DND-41 (cell line): ENCODE data around the gene DPY19L1.
"Not testable (repeated sequence)": the region's sequence is repeated elsewhere in the genome, so short reads cannot be mapped to it uniquely, and the experiment has no call there.

Experiments
- ATAC-seq: fragments of 200-7000 bp; cut with Tn5 transposase; 3 replicates; pipeline ENCODE4 v1.9.1; 2021; ENCODE audit warnings: low read depth; ENCODE audit not compliant: insufficient read depth
- DNase-seq: peaks from one replicate; pipeline ENCODE4 v3.0.0-alpha.2; 2020
- H2AFZ ChIP-seq: 2 replicates; pipeline ENCODE4 v1.6.0; 2012; ENCODE audit warnings: low read depth, low read length
- H3K27ac ChIP-seq: 2 replicates; pipeline ENCODE4 v1.5.1; 2012; ENCODE audit warnings: low read length, inconsistent platforms
- H3K27me3 ChIP-seq: fragments of 200-600 bp; sonication (generic); 2 replicates; pipeline ENCODE4 v1.6.0; 2012; ENCODE audit warnings: low read length, mild to moderate bottlenecking, inconsistent platforms; ENCODE audit not compliant: insufficient read depth, poor library complexity
- H3K36me3 ChIP-seq: 2 replicates; pipeline ENCODE4 v1.5.1; 2012; ENCODE audit warnings: low read length, inconsistent platforms; ENCODE audit not compliant: insufficient read depth
- H3K4me1 ChIP-seq: 2 replicates; pipeline ENCODE4 v1.5.1; 2012; ENCODE audit warnings: mild to moderate bottlenecking, low read length; ENCODE audit not compliant: insufficient read depth
- H3K4me2 ChIP-seq: 2 replicates; pipeline ENCODE4 v1.6.0; 2012; ENCODE audit warnings: mild to moderate bottlenecking, moderate library complexity, low read length, inconsistent platforms; ENCODE audit not compliant: insufficient read depth
- H3K4me3 ChIP-seq, 2 experiments: fragments of 200-600 bp in 1 of 2; shearing (Covaris generic) in 1 of 2; 2 replicates each; pipeline ENCODE4 v1.5.1; 2012 to 2016; ENCODE audit warnings: inconsistent platforms in 2 of 2, low read length in 2 of 2, mild to moderate bottlenecking in 2 of 2, low read depth in 1 of 2, moderate library complexity in 1 of 2
- H3K79me2 ChIP-seq: 2 replicates; pipeline ENCODE4 v1.6.0; 2012; ENCODE audit warnings: low read length, inconsistent platforms; ENCODE audit not compliant: insufficient read depth
- H3K9ac ChIP-seq: 2 replicates; pipeline ENCODE4 v1.6.0; 2012; ENCODE audit warnings: low read depth, mild to moderate bottlenecking, inconsistent platforms, low read length, moderate library complexity
- H3K9me3 ChIP-seq: 2 replicates; pipeline ENCODE4 v1.5.1; 2012; ENCODE audit warnings: low read length, moderate library complexity, mild to moderate bottlenecking, inconsistent platforms; ENCODE audit not compliant: insufficient read depth, severe bottlenecking
- H4K20me1 ChIP-seq: 2 replicates; pipeline ENCODE4 v1.6.0; 2012; ENCODE audit warnings: low read length; ENCODE audit not compliant: insufficient read depth
- EZH2 ChIP-seq: IDR thresholded peaks from 3 replicates; pipeline ENCODE4 v1.6.1; 2012; ENCODE audit warnings: borderline replicate concordance, low read depth, mild to moderate bottlenecking, moderate library complexity, low read length, inconsistent platforms; ENCODE audit not compliant: severe bottlenecking
- TF ChIP-seq, protein P1 (sequence below): IDR thresholded peaks from 2 replicates; pipeline ENCODE4 v1.5.1; 2012; ENCODE audit warnings: borderline replicate concordance, low read length, moderate library complexity, mild to moderate bottlenecking; ENCODE audit not compliant: poor library complexity, severe bottlenecking; ENCODE audit errors: extremely low read depth

DPY19L1 gene

DNA sequence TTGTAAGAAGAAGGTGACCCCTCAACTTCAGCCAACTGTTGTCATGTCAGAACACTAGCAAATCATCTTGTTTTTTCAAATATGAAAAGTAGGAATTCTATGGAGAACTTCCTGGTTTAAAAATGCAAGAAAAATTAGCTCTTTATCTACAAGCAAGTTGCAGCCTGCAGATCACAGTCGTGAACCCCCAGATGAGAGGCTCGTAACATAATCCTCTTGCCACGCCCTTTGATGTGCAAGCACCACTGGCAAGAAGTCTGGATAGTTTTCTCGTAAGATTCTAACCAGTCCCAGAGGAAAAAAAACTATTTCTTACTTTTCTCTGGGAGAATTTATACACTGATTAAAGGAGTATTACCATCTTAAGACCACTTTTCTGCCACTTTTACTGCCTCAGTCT, 132.3 kb downstream of the DPY19L1 start:
- no peaks in the 10 kb centered on the region for H3K4me1 ChIP-seq
- H3K4me2 ChIP-seq = no peak overlapping the region
- no peak overlapping the region for H3K4me3 ChIP-seq
- no peaks in the 10 kb centered on the region for H3K9me3 ChIP-seq
- H3K27me3 ChIP-seq = no peaks in the 10 kb centered on the region
- no peaks in the 10 kb centered on the region for H3K79me2 ChIP-seq
- no peak overlapping the region for H2AFZ ChIP-seq
- no peak overlapping the region for H3K27ac ChIP-seq
- ATAC-seq (no peak), DNase-seq (no peak)
- no peaks in the 10 kb centered on the region for H3K36me3 ChIP-seq
- H4K20me1 ChIP-seq = no peaks in the 10 kb centered on the region
- no peak overlapping the region for H3K9ac ChIP-seq
- no peak for TF ChIP-seq EZH2
- TF ChIP-seq, protein P1, sequence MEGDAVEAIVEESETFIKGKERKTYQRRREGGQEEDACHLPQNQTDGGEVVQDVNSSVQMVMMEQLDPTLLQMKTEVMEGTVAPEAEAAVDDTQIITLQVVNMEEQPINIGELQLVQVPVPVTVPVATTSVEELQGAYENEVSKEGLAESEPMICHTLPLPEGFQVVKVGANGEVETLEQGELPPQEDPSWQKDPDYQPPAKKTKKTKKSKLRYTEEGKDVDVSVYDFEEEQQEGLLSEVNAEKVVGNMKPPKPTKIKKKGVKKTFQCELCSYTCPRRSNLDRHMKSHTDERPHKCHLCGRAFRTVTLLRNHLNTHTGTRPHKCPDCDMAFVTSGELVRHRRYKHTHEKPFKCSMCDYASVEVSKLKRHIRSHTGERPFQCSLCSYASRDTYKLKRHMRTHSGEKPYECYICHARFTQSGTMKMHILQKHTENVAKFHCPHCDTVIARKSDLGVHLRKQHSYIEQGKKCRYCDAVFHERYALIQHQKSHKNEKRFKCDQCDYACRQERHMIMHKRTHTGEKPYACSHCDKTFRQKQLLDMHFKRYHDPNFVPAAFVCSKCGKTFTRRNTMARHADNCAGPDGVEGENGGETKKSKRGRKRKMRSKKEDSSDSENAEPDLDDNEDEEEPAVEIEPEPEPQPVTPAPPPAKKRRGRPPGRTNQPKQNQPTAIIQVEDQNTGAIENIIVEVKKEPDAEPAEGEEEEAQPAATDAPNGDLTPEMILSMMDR = no peak

- not testable (repeated sequence) for H3K4me3 ChIP-seq, H2AFZ ChIP-seq, ATAC-seq, H3K27ac ChIP-seq, DNase-seq, H4K20me1 ChIP-seq, H3K4me2 ChIP-seq, H3K27me3 ChIP-seq, H3K9me3 ChIP-seq, H3K79me2 ChIP-seq, H3K36me3 ChIP-seq, H3K9ac ChIP-seq, H3K4me1 ChIP-seq
Observed at GRCh38 chr7:34903921-34904320, 133.4 kb downstream of the DPY19L1 start.

- Histone ChIP-seq H3K9me3 (no peaks in the 10 kb centered on the region), H3K4me1 (no peaks in the 10 kb centered on the region), H4K20me1 (no peaks in the 10 kb centered on the region), H2AFZ (no peak overlapping the region), H3K36me3 (no peaks in the 10 kb centered on the region), H3K9ac (no peak overlapping the region), H3K4me3 (no peak overlapping the region), H3K27ac (no peak overlapping the region), H3K27me3 (no peaks in the 10 kb centered on the region), H3K4me2 (no peak overlapping the region), H3K79me2 (no peaks in the 10 kb centered on the region)
- DNase-seq (no peak), ATAC-seq (no peak)
- TF ChIP-seq EZH2 = no peak
- TF ChIP-seq, protein P1 = no peak
Observed at GRCh38 chr7:34902182-34902581, 135.1 kb downstream of the DPY19L1 start.

DNA sequence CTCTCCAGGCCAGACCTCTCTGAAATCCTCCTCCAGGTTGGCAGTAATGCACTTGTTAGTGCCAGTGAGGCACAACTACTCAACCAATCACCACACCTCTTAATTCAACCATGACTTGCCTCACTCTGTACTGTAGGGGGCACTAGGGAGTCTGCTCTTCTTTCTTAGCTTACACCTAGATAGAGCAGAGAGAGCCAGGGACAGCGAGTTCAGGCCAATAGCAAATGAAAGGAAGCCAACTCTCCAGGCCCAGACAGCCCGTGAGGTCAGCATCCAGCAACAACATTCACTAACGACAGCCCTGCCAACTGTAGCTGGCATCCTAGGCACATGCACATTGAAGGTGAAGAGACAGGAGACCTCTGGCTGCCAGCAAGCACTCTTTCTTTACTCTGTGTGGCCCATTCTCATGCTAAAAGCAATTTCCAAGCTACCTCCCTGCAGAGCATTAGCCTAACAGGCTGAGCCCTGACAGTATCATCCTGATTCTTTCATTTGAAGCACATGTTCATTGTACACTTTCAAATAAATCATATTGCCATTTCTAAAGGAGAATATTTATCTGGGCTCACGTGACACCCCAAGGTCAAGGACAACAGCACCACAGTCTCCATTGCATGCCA, 136.3 kb downstream of the DPY19L1 start:
- no peak for DNase-seq
- Histone ChIP-seq H3K79me2 (no peaks in the 10 kb centered on the region), H4K20me1 (no peaks in the 10 kb centered on the region), H3K36me3 (no peaks in the 10 kb centered on the region), H3K27me3 (no peaks in the 10 kb centered on the region), H3K27ac (no peak overlapping the region), H2AFZ (no peak overlapping the region; the same call in 1 of the 2 replicates), H3K4me1 (no peaks in the 10 kb centered on the region), H3K4me2 (no peak overlapping the region), H3K4me3 (no peak overlapping the region), H3K9me3 (no peaks in the 10 kb centered on the region), H3K9ac (no peak overlapping the region)
- TF ChIP-seq EZH2 = no peak
- TF ChIP-seq, protein P1 = peak; percentile 28
- no peak for ATAC-seq
